ENCODE results near the gene TYMP. TPM values are rescaled to one million over a fixed set of nuclear protein-coding genes. Genes with fewer than 3 reads are reported as not detected.

Gene TYMP
- total and polyA plus RNA-seq, 10 of the 15 experiments (the other 5 are each of a cell fraction or from before 2014, with no cell fraction given): 0.42 to 57.8 (median 24.6) TPM

DNA sequence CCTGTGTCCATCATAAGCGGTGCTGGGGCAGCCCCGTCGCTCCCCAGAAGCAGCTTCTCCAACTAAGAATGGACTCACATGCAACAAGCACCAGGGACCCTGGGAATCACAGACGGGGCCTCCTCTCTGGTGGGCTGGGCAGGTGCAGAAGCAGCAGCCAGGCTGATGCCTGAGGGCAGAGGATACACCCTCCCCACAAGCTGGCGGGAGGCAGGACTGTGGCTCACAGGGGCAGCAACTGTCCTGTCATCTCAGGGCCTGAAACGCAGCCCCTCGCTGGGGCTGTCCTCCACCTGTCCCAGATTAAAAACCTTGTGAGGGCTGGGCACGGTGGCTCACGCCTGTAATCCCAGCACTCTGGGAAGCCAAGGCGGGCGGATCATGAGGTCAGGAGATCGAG lies 51.9 kb downstream of the TYMP start:
- in situ Hi-C loops (cut with MboI) (no loop called here), intact Hi-C loops (cut with micrococcal nuclease; ENCODE audit: unreplicated experiment) (loop anchor here (10.0 kb wide), 1 partner anchor 233 kb away; the partner anchor contains the start of gene TUBGCP6)
- WGBS (ENCODE audit: insufficient coverage, insufficient replicate concordance, low lambda C conversion rate, missing lambda C conversion rate): 80% methylated on average over 12 of the region's 12 CpGs
- no peak for FAIRE-seq
- ChIA-PET CTCF (no interaction called here), SMC1A (ENCODE audit: uncharacterized antibody, unreplicated experiment) (no interaction called here), POLR2A (no interaction called here), RAD21 (ENCODE audit: unreplicated experiment) (no interaction called here)
- Histone ChIP-seq H3K9me3 (replicated peaks; ENCODE audit: control insufficient read depth, insufficient read depth, low read length) (no peaks in the 10 kb centered on the region), H3K9ac (ENCODE audit: control insufficient read depth, insufficient read depth, low read length) (no peak overlapping the region), H3K27ac (ENCODE audit: control insufficient read depth, insufficient read depth) (no peak overlapping the region), H3K4me2 (ENCODE audit: control insufficient read depth, insufficient read depth) (no peak overlapping the region), H3K4me1 (ENCODE audit: control insufficient read depth, insufficient read depth, low read length) (peaks cover 13% of the 10 kb centered on the region), H3K27me3 (replicated peaks in 1 of 2; ENCODE audit: control insufficient read depth in 2 of 2, insufficient read depth in 2 of 2, low read length in 1 of 2) (peaks cover 0 to 3% of the 10 kb centered on the region in 2 experiments; a peak in 2 of 4 replicates), H2AFZ (ENCODE audit: control insufficient read depth, low read depth, low read length) (no peak overlapping the region), H3K36me3 (ENCODE audit: control insufficient read depth in 2 of 2, insufficient read depth in 2 of 2, low read length in 1 of 2) (no peaks in the 10 kb centered on the region), H3K79me2 (ENCODE audit: control insufficient read depth, insufficient read depth, low read length) (peaks cover 14% of the 10 kb centered on the region), H4K20me1 (ENCODE audit: control insufficient read depth, insufficient read depth) (no peaks in the 10 kb centered on the region), H3K4me3 (no peak overlapping the region)
- DNase-seq (ENCODE audit: low read depth, low spot score): no peak
- TF ChIP-seq SMAD1 (IDR thresholded peaks at IDR 0.05; ENCODE audit: low read depth, partially characterized antibody) (no peak), TCF3 (IDR thresholded peaks at IDR 0.05; ENCODE audit: borderline replicate concordance, insufficient read depth, low read depth, low read length) (no peak), GATAD2B (conservative IDR thresholded peaks at IDR 0.05; ENCODE audit: low read depth) (no peak), EP300 (IDR thresholded peaks at IDR 0.05; ENCODE audit: borderline replicate concordance in 1 of 2, control insufficient read depth in 1 of 2, low read depth in 2 of 2, low read length in 2 of 2) (no peak), BCL11A (IDR thresholded peaks at IDR 0.05; ENCODE audit: low read depth, low read length) (no peak), CHD2 (IDR thresholded peaks at IDR 0.05; ENCODE audit: borderline replicate concordance, low read depth, low read length) (no peak), JUNB (IDR thresholded peaks at IDR 0.05) (no peak), HCFC1 (IDR thresholded peaks at IDR 0.05; ENCODE audit: low read length) (no peak), CHD4 (IDR thresholded peaks at IDR 0.05) (no peak), TCF12 (IDR thresholded peaks at IDR 0.05; ENCODE audit: low read depth, low read length) (no peak), RUNX3 (IDR thresholded peaks at IDR 0.05; ENCODE audit: low read length) (no peak)
- TF ChIP-seq, protein P1, sequence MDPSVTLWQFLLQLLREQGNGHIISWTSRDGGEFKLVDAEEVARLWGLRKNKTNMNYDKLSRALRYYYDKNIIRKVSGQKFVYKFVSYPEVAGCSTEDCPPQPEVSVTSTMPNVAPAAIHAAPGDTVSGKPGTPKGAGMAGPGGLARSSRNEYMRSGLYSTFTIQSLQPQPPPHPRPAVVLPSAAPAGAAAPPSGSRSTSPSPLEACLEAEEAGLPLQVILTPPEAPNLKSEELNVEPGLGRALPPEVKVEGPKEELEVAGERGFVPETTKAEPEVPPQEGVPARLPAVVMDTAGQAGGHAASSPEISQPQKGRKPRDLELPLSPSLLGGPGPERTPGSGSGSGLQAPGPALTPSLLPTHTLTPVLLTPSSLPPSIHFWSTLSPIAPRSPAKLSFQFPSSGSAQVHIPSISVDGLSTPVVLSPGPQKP (IDR thresholded peaks at IDR 0.05; ENCODE audit: low read depth, low read length): no peak
- TF ChIP-seq, protein P2, sequence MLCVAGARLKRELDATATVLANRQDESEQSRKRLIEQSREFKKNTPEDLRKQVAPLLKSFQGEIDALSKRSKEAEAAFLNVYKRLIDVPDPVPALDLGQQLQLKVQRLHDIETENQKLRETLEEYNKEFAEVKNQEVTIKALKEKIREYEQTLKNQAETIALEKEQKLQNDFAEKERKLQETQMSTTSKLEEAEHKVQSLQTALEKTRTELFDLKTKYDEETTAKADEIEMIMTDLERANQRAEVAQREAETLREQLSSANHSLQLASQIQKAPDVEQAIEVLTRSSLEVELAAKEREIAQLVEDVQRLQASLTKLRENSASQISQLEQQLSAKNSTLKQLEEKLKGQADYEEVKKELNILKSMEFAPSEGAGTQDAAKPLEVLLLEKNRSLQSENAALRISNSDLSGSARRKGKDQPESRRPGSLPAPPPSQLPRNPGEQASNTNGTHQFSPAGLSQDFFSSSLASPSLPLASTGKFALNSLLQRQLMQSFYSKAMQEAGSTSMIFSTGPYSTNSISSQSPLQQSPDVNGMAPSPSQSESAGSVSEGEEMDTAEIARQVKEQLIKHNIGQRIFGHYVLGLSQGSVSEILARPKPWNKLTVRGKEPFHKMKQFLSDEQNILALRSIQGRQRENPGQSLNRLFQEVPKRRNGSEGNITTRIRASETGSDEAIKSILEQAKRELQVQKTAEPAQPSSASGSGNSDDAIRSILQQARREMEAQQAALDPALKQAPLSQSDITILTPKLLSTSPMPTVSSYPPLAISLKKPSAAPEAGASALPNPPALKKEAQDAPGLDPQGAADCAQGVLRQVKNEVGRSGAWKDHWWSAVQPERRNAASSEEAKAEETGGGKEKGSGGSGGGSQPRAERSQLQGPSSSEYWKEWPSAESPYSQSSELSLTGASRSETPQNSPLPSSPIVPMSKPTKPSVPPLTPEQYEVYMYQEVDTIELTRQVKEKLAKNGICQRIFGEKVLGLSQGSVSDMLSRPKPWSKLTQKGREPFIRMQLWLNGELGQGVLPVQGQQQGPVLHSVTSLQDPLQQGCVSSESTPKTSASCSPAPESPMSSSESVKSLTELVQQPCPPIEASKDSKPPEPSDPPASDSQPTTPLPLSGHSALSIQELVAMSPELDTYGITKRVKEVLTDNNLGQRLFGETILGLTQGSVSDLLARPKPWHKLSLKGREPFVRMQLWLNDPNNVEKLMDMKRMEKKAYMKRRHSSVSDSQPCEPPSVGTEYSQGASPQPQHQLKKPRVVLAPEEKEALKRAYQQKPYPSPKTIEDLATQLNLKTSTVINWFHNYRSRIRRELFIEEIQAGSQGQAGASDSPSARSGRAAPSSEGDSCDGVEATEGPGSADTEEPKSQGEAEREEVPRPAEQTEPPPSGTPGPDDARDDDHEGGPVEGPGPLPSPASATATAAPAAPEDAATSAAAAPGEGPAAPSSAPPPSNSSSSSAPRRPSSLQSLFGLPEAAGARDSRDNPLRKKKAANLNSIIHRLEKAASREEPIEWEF (IDR thresholded peaks at IDR 0.05; ENCODE audit: insufficient replicate concordance, low read depth, low read length): no peak
- TF ChIP-seq, protein P3, sequence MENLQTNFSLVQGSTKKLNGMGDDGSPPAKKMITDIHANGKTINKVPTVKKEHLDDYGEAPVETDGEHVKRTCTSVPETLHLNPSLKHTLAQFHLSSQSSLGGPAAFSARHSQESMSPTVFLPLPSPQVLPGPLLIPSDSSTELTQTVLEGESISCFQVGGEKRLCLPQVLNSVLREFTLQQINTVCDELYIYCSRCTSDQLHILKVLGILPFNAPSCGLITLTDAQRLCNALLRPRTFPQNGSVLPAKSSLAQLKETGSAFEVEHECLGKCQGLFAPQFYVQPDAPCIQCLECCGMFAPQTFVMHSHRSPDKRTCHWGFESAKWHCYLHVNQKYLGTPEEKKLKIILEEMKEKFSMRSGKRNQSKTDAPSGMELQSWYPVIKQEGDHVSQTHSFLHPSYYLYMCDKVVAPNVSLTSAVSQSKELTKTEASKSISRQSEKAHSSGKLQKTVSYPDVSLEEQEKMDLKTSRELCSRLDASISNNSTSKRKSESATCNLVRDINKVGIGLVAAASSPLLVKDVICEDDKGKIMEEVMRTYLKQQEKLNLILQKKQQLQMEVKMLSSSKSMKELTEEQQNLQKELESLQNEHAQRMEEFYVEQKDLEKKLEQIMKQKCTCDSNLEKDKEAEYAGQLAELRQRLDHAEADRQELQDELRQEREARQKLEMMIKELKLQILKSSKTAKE (IDR thresholded peaks at IDR 0.05; ENCODE audit: low read depth, poor library complexity, severe bottlenecking): no peak
- TF ChIP-seq, protein P4, sequence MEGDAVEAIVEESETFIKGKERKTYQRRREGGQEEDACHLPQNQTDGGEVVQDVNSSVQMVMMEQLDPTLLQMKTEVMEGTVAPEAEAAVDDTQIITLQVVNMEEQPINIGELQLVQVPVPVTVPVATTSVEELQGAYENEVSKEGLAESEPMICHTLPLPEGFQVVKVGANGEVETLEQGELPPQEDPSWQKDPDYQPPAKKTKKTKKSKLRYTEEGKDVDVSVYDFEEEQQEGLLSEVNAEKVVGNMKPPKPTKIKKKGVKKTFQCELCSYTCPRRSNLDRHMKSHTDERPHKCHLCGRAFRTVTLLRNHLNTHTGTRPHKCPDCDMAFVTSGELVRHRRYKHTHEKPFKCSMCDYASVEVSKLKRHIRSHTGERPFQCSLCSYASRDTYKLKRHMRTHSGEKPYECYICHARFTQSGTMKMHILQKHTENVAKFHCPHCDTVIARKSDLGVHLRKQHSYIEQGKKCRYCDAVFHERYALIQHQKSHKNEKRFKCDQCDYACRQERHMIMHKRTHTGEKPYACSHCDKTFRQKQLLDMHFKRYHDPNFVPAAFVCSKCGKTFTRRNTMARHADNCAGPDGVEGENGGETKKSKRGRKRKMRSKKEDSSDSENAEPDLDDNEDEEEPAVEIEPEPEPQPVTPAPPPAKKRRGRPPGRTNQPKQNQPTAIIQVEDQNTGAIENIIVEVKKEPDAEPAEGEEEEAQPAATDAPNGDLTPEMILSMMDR (IDR thresholded peaks at IDR 0.05 in 2 of 3, conservative IDR thresholded peaks at IDR 0.05 in 1 of 3; ENCODE audit: control insufficient read depth in 2 of 3, extremely low read depth in 1 of 3, insufficient read depth in 1 of 3, low read depth in 3 of 3, low read length in 3 of 3): no peak
- ATAC-seq: no peak
- BruUV-seq (replicated peaks): no TSS peak
